Fibroblast of lung (primary cell): ENCODE data around the gene PCDHGB2. TPM values are rescaled to one million over a fixed set of nuclear protein-coding genes. Genes with fewer than 3 reads are reported as not detected.
"Not testable (repeated sequence)": the region's sequence is repeated elsewhere in the genome, so short reads cannot be mapped to it uniquely, and the experiment has no call there.

Experiments used
- DNase-seq, 2 donors: peaks; one replicate each; pipeline versions ENCODE4 v3.0.0 to v3.0.0-alpha.2; 2010; ENCODE audit warnings: low read depth in 2 of 2
- H2AFZ ChIP-seq: 2 replicates; pipeline ENCODE4 v1.5.1; 2012; ENCODE audit warnings: low read length, control low read depth, inconsistent platforms
- H3K27ac ChIP-seq: 2 replicates; pipeline ENCODE4 v1.5.1; 2011; ENCODE audit warnings: low read length, control low read depth; ENCODE audit not compliant: insufficient read depth
- H3K27me3 ChIP-seq: 2 replicates; pipeline ENCODE4 v1.5.1; 2011; ENCODE audit warnings: mild to moderate bottlenecking, low read length; ENCODE audit not compliant: control insufficient read depth, insufficient read depth
- H3K36me3 ChIP-seq: 2 replicates; pipeline ENCODE4 v1.5.1; 2011; ENCODE audit warnings: low read length; ENCODE audit not compliant: control insufficient read depth, insufficient read depth
- H3K4me1 ChIP-seq: 2 replicates; pipeline ENCODE4 v1.5.1; 2011; ENCODE audit warnings: low read length; ENCODE audit not compliant: control insufficient read depth, insufficient read depth; ENCODE audit errors: extremely low read depth
- H3K4me2 ChIP-seq: 2 replicates; pipeline ENCODE4 v1.5.1; 2011; ENCODE audit warnings: low read length, control low read depth; ENCODE audit not compliant: insufficient read depth; ENCODE audit errors: extremely low read depth
- H3K4me3 ChIP-seq, 4 experiments: fragments of 200-600 bp in 1 of 4; sonication (generic) in 1 of 4; replicated peaks in 1 of 4; 2 replicates each; pipeline ENCODE4 v1.5.1; 2011 to 2016; ENCODE audit warnings: low read length in 4 of 4, low read depth in 3 of 4, mild to moderate bottlenecking in 3 of 4, control low read depth in 2 of 4, inconsistent platforms in 1 of 4, mixed read lengths in 1 of 4; ENCODE audit not compliant: insufficient read depth in 1 of 4; ENCODE audit errors: control extremely low read depth in 1 of 4
- H3K79me2 ChIP-seq: 2 replicates; pipeline ENCODE4 v1.5.1; 2012; ENCODE audit warnings: mild to moderate bottlenecking, low read length, inconsistent platforms; ENCODE audit not compliant: control insufficient read depth, insufficient read depth
- H3K9ac ChIP-seq: 2 replicates; pipeline ENCODE4 v1.5.1; 2011; ENCODE audit warnings: mild to moderate bottlenecking, low read length, control low read depth; ENCODE audit not compliant: insufficient read depth
- H3K9me3 ChIP-seq: 2 replicates; pipeline ENCODE4 v1.5.1; 2012; ENCODE audit warnings: low read depth, low read length; ENCODE audit not compliant: control insufficient read depth, insufficient read depth
- H4K20me1 ChIP-seq: 2 replicates; pipeline ENCODE4 v1.5.1; 2011; ENCODE audit warnings: low read length; ENCODE audit not compliant: control insufficient read depth, insufficient read depth; ENCODE audit errors: extremely low read depth
- EZH2 ChIP-seq: IDR thresholded peaks from 2 replicates; pipeline ENCODE4 v1.5.1; 2012; ENCODE audit warnings: low read length, control low read depth, mild to moderate bottlenecking; ENCODE audit errors: missing control alignments
- polyA plus RNA-seq, 2 donors: library from polyadenylated mRNA; depleted of rRNA in 1 of 2; stranded (reverse) in 1 of 2; unstranded in 1 of 2; fragments of >200 nt; gene quantifications; 2 replicates each; pipeline ENCODE4 v1.2.1, GENCODE V29; 2011 to 2012; ENCODE audit warnings: missing spikeins in 1 of 2
- total RNA-seq: library from RNA; depleted of rRNA; stranded (reverse); fragments of >200 nt; gene quantifications from 2 replicates; pipeline ENCODE4 v1.2.1, GENCODE V29; 2014
- TF ChIP-seq, protein P1 (sequence below), 2 donors: IDR thresholded peaks in 1 of 2; conservative IDR thresholded peaks in 1 of 2; 1 replicate in 1 of 2; 2 replicates in 1 of 2; pipeline ENCODE4 v1.5.1; 2011 to 2012; ENCODE audit warnings: low read length in 2 of 2, control low read depth in 1 of 2, inconsistent platforms in 1 of 2, low read depth in 1 of 2, mild to moderate bottlenecking in 1 of 2

PCDHGB2 gene
- total and polyA plus RNA-seq, 2 donors (not counting 1 experiment from before 2014, with no cell fraction given), result 4.6 to 5.7 TPM

DNA sequence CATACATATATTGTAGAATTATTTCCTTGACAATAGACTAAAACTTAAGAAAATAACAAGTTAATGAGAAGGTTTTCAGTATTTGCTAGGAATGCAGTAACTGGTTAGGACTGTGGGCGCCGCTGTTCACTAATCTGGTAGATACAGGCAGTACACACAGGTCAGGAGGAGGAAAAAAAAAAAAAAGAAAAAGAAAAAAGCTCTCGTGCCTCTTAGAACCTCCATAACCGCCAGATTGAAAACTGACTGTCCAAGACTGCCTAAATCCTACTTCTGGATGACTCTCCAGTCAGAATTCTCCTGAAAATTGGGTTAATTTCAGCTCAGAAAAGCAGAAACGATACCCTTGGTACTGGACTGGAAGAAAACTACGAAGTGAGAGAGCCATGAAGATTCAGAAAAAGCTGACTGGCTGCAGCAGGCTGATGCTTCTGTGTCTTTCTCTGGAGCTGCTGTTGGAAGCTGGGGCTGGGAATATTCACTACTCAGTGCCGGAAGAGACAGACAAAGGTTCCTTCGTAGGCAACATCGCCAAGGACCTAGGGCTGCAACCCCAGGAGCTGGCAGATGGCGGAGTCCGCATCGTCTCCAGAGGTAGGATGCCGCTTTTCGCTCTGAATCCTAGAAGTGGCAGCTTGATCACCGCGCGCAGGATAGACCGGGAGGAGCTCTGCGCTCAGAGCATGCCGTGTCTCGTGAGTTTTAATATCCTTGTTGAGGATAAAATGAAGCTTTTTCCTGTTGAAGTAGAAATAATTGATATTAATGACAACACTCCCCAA is 29.3 kb upstream of the PCDHGB2 start, which contains the start of gene PCDHGA1:
TSS of gene PCDHGA1 (plus strand) at position 216 of the 782 bp plus-strand sequence.
- DNase-seq, result peak; percentile 40 to 67
- H3K27ac ChIP-seq, result no peak within 1 kb of the TSS
- H2AFZ ChIP-seq, result peak within 1 kb of the TSS; percentile 50
- peak within 1 kb of the TSS; percentile 53 for H3K4me2 ChIP-seq
- no peaks in the 10 kb centered on the region for H3K79me2 ChIP-seq
- no peak within 1 kb of the TSS for H3K9ac ChIP-seq
- H3K36me3 ChIP-seq, result no peaks in the 10 kb centered on the region
- H3K9me3 ChIP-seq, result no peaks in the 10 kb centered on the region
- H3K4me1 ChIP-seq, result no peaks in the 10 kb centered on the region
- TF ChIP-seq, protein P1, sequence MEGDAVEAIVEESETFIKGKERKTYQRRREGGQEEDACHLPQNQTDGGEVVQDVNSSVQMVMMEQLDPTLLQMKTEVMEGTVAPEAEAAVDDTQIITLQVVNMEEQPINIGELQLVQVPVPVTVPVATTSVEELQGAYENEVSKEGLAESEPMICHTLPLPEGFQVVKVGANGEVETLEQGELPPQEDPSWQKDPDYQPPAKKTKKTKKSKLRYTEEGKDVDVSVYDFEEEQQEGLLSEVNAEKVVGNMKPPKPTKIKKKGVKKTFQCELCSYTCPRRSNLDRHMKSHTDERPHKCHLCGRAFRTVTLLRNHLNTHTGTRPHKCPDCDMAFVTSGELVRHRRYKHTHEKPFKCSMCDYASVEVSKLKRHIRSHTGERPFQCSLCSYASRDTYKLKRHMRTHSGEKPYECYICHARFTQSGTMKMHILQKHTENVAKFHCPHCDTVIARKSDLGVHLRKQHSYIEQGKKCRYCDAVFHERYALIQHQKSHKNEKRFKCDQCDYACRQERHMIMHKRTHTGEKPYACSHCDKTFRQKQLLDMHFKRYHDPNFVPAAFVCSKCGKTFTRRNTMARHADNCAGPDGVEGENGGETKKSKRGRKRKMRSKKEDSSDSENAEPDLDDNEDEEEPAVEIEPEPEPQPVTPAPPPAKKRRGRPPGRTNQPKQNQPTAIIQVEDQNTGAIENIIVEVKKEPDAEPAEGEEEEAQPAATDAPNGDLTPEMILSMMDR (conservative IDR thresholded peaks at IDR 0.05 in 1 of 2, IDR thresholded peaks at IDR 0.05 in 1 of 2; ENCODE audit: low read depth in 1 of 2, low read length in 2 of 2), result peak; percentile 45 to 56
- no peak for TF ChIP-seq EZH2
- H3K27me3 ChIP-seq, result no peaks in the 10 kb centered on the region
- no peaks in the 10 kb centered on the region for H4K20me1 ChIP-seq
- peak within 1 kb of the TSS; percentile 7 to 57 (median 42) for H3K4me3 ChIP-seq

GRCh38 chr5:141332571-141332970 is 27.2 kb upstream of the PCDHGB2 start:
- not testable (repeated sequence) for H3K79me2 ChIP-seq, DNase-seq, H3K4me3 ChIP-seq, H3K27ac ChIP-seq, H2AFZ ChIP-seq, H4K20me1 ChIP-seq, H3K4me2 ChIP-seq, H3K4me1 ChIP-seq, H3K9ac ChIP-seq, H3K36me3 ChIP-seq, H3K9me3 ChIP-seq, H3K27me3 ChIP-seq

DNA sequence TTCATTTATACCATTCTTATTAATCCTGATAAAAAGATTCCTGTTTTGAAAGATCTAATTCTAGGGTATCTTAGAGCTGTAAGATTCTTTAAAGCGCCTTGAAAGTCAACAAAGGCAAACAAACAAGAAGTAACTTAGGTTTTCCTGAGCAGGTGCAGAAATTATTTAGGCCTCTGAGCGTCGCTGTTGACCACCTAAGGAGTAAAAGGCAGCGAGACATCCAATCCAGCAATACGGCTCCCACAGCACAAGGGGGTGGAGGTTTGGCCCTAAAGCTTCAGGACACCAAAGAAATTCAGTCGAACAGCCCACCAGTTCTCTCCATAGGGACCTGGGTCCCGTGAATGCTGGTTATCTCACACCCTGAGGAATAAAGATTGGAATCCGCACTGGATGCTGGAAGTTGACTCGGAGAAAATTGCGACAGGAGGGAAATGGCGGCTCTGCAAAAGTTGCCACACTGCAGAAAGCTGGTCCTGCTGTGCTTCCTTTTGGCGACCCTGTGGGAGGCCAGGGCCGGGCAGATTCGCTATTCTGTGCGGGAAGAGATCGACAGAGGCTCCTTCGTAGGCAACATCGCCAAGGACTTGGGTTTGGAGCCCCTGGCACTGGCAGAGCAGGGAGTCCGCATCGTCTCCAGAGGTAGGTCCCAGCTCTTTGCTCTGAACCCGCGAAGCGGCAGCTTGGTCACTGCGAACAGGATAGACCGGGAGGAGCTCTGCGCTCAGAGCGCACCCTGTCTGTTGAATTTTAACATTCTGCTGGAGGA is 21.1 kb upstream of the PCDHGB2 start, which contains the start of gene PCDHGA2:
TSS of gene PCDHGA2 (plus strand) at position 223 of the 769 bp plus-strand sequence.
- DNase-seq, result peak; percentile 48 to 65

DNA sequence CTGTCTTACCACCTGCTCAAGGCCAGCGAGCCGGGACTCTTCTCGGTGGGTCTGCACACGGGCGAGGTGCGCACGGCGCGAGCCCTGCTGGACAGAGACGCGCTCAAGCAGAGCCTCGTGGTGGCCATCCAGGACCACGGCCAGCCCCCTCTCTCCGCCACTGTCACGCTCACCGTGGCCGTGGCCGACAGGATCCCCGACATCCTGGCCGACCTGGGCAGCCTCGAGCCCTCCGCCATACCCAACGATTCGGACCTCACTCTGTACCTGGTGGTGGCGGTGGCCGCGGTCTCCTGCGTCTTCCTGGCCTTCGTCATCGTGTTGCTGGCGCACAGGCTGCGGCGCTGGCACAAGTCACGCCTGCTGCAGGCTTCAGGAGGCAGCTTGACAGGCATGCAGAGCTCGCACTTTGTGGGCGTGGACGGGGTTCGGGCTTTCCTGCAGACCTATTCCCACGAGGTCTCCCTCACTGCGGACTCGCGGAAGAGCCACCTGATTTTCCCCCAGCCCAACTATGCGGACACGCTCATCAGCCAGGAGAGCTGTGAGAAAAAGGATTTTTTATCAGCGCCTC is 18.9 kb upstream of the PCDHGB2 start:
- H3K27ac ChIP-seq, H3K4me1 ChIP-seq, H3K9ac ChIP-seq, H3K79me2 ChIP-seq, H2AFZ ChIP-seq, H3K9me3 ChIP-seq, H3K4me3 ChIP-seq, DNase-seq, H3K4me2 ChIP-seq, H4K20me1 ChIP-seq, H3K36me3 ChIP-seq: not testable (repeated sequence)
- H3K27me3 ChIP-seq, result peaks cover 11% of the 10 kb centered on the region

More for the DNA sequence above, 21.1 kb upstream of the PCDHGB2 start, which contains the start of gene PCDHGA2:
- Histone ChIP-seq H2AFZ (peak within 1 kb of the TSS; percentile 73), H3K4me2 (peak within 1 kb of the TSS; percentile 59), H3K27me3 (peaks cover 5% of the 10 kb centered on the region), H3K79me2 (no peaks in the 10 kb centered on the region), H3K9me3 (peaks cover 2% of the 10 kb centered on the region), H3K27ac (no peak within 1 kb of the TSS), H4K20me1 (no peaks in the 10 kb centered on the region), H3K4me1 (no peaks in the 10 kb centered on the region), H3K36me3 (no peaks in the 10 kb centered on the region), H3K9ac (peak within 1 kb of the TSS; percentile 30), H3K4me3 (peak within 1 kb of the TSS; percentile 30 to 57 (median 52))
- TF ChIP-seq EZH2, result no peak
- TF ChIP-seq, protein P1 (conservative IDR thresholded peaks at IDR 0.05 in 1 of 2, IDR thresholded peaks at IDR 0.05 in 1 of 2; ENCODE audit: low read depth in 1 of 2, low read length in 2 of 2), result peak; percentile 56 to 64
